A673 (cell line): ENCODE results near the gene EIF3D. TPM values are rescaled to one million over a fixed set of nuclear protein-coding genes. Genes with fewer than 3 reads are reported as not detected.

Experiments used
- BruUV-seq: library from RNA; stranded (reverse); fragments of 400-500 nt; replicated peaks from 2 replicates; lab custom pipeline; 2021; lab: Mats Ljungman, UMichigan
- CTCF ChIA-PET: fragments of 300-600 bp; sonication (Branson Sonifier 250); formaldehyde crosslinking; loops from one replicate; lab custom pipeline; 2022; ENCODE audit warnings: antibody characterized with exemption; lab: Charles Lee
- POLR2A ChIA-PET: fragments of 300-600 bp; sonication (Branson Sonifier 250); formaldehyde crosslinking; loops from one replicate; lab custom pipeline; 2022; ENCODE audit warnings: antibody characterized with exemption; ENCODE audit not compliant: low non-redundant PET; lab: Charles Lee
- DNase-seq: peaks from one replicate; pipeline ENCODE4 v3.0.0-alpha.2; 2015; ENCODE audit warnings: low spot score
- H3K27ac ChIP-seq: fragments of 200-600 bp; sonication (generic); 2 replicates; pipeline ENCODE4 v1.5.1; 2016; ENCODE audit warnings: mixed run types, low read depth, mild to moderate bottlenecking, mixed read lengths, antibody characterized with exemption, low read length; ENCODE audit not compliant: poor library complexity, severe bottlenecking
- H3K27me3 ChIP-seq: fragments of 200-600 bp; sonication (generic); replicated peaks from 2 replicates; pipeline ENCODE4 v1.6.1; 2017; ENCODE audit warnings: mixed run types, low read depth, mild to moderate bottlenecking, mixed read lengths, antibody characterized with exemption, low read length; ENCODE audit not compliant: insufficient read depth, poor library complexity
- H3K36me3 ChIP-seq: fragments of 200-600 bp; sonication (generic); 2 replicates; pipeline ENCODE4 v1.6.1; 2016; ENCODE audit warnings: mixed run types, mild to moderate bottlenecking, mixed read lengths, antibody characterized with exemption, low read length; ENCODE audit not compliant: insufficient read depth, poor library complexity, severe bottlenecking
- H3K4me1 ChIP-seq: fragments of 200-600 bp; sonication (generic); 2 replicates; pipeline ENCODE4 v1.6.1; 2017; ENCODE audit warnings: mixed run types, mild to moderate bottlenecking, mixed read lengths, antibody characterized with exemption, low read length; ENCODE audit not compliant: insufficient read depth, poor library complexity, severe bottlenecking
- H3K4me3 ChIP-seq: fragments of 200-600 bp; sonication (generic); 2 replicates; pipeline ENCODE4 v1.5.1; 2016; ENCODE audit warnings: low read depth, mixed run types, mild to moderate bottlenecking, mixed read lengths, low read length; ENCODE audit not compliant: poor library complexity, severe bottlenecking
- H3K9me3 ChIP-seq: fragments of 200-600 bp; sonication (generic); 2 replicates; pipeline ENCODE4 v1.6.1; 2016; ENCODE audit warnings: mixed run types, low read depth, mild to moderate bottlenecking, mixed read lengths, antibody characterized with exemption, low read length; ENCODE audit not compliant: poor library complexity, severe bottlenecking
- CTCF ChIP-seq: fragments of 300-800, 200-600 bp; sonication (generic); conservative IDR thresholded peaks from 2 replicates; pipeline ENCODE4 v1.5.1; 2017; ENCODE audit warnings: low read depth, mild to moderate bottlenecking, antibody characterized with exemption, low read length, moderate library complexity, mixed read lengths
- EZH2 ChIP-seq: fragments of 200-600 bp; sonication (generic); IDR thresholded peaks from 2 replicates; pipeline ENCODE4 v1.6.1; 2017; ENCODE audit warnings: borderline replicate concordance, low read depth, mild to moderate bottlenecking, mixed read lengths, antibody characterized with exemption, low read length; ENCODE audit not compliant: poor library complexity, severe bottlenecking
- intact Hi-C: fragments of 100-400 bp; cut with micrococcal nuclease; formaldehyde crosslinking; loops from one replicate; pipeline ENCODE4 v1.10.0; 2022; ENCODE audit not compliant: unreplicated experiment
- total RNA-seq: library from RNA; stranded (reverse); gene quantifications from 2 replicates; pipeline ENCODE4 v1.2.3, GENCODE V29; 2021

The EIF3D gene
- total RNA-seq, 1 experiment from 2014 or later: 249 TPM

GRCh38 chr22:36569999-36570398 is 41.0 kb upstream of the EIF3D start:
- ChIA-PET POLR2A (no interaction called here), CTCF (interaction anchor here (0.5 kb wide), 1 partner anchor 241 kb away, joined by 3 read pairs; no protein-coding TSS in a partner anchor)
- no peaks in the 10 kb centered on the region for H3K4me1 ChIP-seq
- H3K36me3 ChIP-seq: no peaks in the 10 kb centered on the region
- intact Hi-C loops: no loop called here
- no peak for DNase-seq
- no peaks in the 10 kb centered on the region for H3K9me3 ChIP-seq
- BruUV-seq: no TSS peak
- H3K27ac ChIP-seq: no peak overlapping the region
- H3K4me3 ChIP-seq: no peak overlapping the region
- peak; percentile 38; the same call in 1 of the 2 replicates for TF ChIP-seq CTCF
- no peak for TF ChIP-seq EZH2
- no peaks in the 10 kb centered on the region for H3K27me3 ChIP-seq

GRCh38 chr22:36568846-36569245 is 39.9 kb upstream of the EIF3D start:
- TF ChIP-seq CTCF (no peak), EZH2 (no peak)
- no peak for DNase-seq
- Histone ChIP-seq H3K27ac (no peak overlapping the region), H3K4me1 (no peaks in the 10 kb centered on the region), H3K4me3 (no peak overlapping the region), H3K27me3 (no peaks in the 10 kb centered on the region), H3K9me3 (no peaks in the 10 kb centered on the region), H3K36me3 (no peaks in the 10 kb centered on the region)
- intact Hi-C loops: no loop called here
- ChIA-PET CTCF (no interaction called here), POLR2A (no interaction called here)
- no TSS peak for BruUV-seq

DNA sequence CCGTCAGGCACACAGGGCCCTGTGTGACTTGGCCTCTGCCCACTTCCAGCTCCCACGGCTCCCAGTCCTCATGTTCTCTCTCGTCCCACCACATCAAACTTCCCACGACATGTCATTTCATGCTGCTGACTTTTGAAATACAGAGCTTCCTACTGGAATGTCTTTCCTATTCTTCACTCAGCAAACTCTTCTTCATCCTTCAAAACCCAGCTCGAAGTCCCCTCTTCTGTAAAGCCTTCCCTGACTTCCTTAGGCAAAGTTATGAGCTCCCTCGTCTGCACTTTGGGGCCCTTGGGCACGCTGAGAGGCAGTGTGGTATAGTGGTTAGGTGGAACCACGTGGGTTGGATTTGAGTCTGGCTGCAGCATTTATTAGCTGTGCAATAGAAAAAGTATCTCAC is 37.8 kb upstream of the EIF3D start:
- intact Hi-C loops: no loop called here
- TF ChIP-seq EZH2 (no peak), CTCF (no peak)
- BruUV-seq: no TSS peak
- H3K9me3 ChIP-seq: no peaks in the 10 kb centered on the region
- no peaks in the 10 kb centered on the region for H3K4me1 ChIP-seq
- no peak for DNase-seq
- no peaks in the 10 kb centered on the region for H3K36me3 ChIP-seq
- ChIA-PET CTCF (no interaction called here), POLR2A (no interaction called here)
- no peak overlapping the region for H3K27ac ChIP-seq
- H3K27me3 ChIP-seq: no peaks in the 10 kb centered on the region
- no peak overlapping the region for H3K4me3 ChIP-seq
